Renal cortex interstitium (tissue), 15 donors: ENCODE measurements around the gene UCKL1. TPM values are rescaled to one million over a fixed set of nuclear protein-coding genes. Genes with fewer than 3 reads are reported as not detected.
"Not testable (repeated sequence)": the region's sequence is repeated elsewhere in the genome, so short reads cannot be mapped to it uniquely, and the experiment has no call there.

Experiments used
- DNase-seq, 11 donors: peaks; one replicate each; pipeline ENCODE4 v3.0.0-alpha.2; 2013; ENCODE audit warnings: low read depth in 9 of 11, low spot score in 4 of 11; ENCODE audit errors: extremely low read depth in 1 of 11
- long read RNA-seq, 16 experiments: transcript quantifications; one replicate each; lab custom pipeline, GENCODE V29; 2026
- polyA plus RNA-seq, 3 donors: library from polyadenylated mRNA; unstranded; fragments of 120-200 nt; gene quantifications; one replicate each; pipeline ENCODE4 v1.2.1, GENCODE V29; 2013; ENCODE audit not compliant: insufficient read length in 3 of 3

UCKL1 gene
- 10 to 100 TPM; 40.0 to 77.6 (median 58.7) TPM for polyA plus RNA-seq
- long read RNA-seq, donor 1, result 0 reads
- long read RNA-seq, donor 2, result 0 reads
- long read RNA-seq, donor 3, partial matches to known transcripts, result 0 of 5 reads
- long read RNA-seq, donor 3, other reads (novel, unspliced or antisense), result 5 of 5 reads
- long read RNA-seq, donor 4, partial matches to known transcripts, result 6 of 6 reads
- long read RNA-seq, donor 4, other reads (novel, unspliced or antisense), result 0 of 6 reads
- long read RNA-seq, donor 5, partial matches to known transcripts, result 21 of 27 reads
- long read RNA-seq, donor 5, other reads (novel, unspliced or antisense), result 6 of 27 reads
- long read RNA-seq, donor 6, partial matches to known transcripts, result 14 of 19 reads
- long read RNA-seq, donor 6, other reads (novel, unspliced or antisense), result 5 of 19 reads
- long read RNA-seq, donor 7, partial matches to known transcripts, result 0 of 5 reads
- long read RNA-seq, donor 7, other reads (novel, unspliced or antisense), result 5 of 5 reads
- long read RNA-seq, donor 8, partial matches to known transcripts, result 169 of 273 reads
- long read RNA-seq, donor 8, other reads (novel, unspliced or antisense), result 104 of 273 reads
- long read RNA-seq, donor 9, partial matches to known transcripts, result 0 of 8 reads
- long read RNA-seq, donor 9, other reads (novel, unspliced or antisense), result 8 of 8 reads
- long read RNA-seq, donor 10, partial matches to known transcripts, result 7 of 7 reads
- long read RNA-seq, donor 10, other reads (novel, unspliced or antisense), result 0 of 7 reads
- long read RNA-seq, donor 11, result 0 reads
- long read RNA-seq, donor 12, result 0 reads
- long read RNA-seq, donor 13, partial matches to known transcripts, result 21 of 21 reads
- long read RNA-seq, donor 13, other reads (novel, unspliced or antisense), result 0 of 21 reads
- long read RNA-seq, donor 14, partial matches to known transcripts, result 0 of 6 reads
- long read RNA-seq, donor 14, other reads (novel, unspliced or antisense), result 6 of 6 reads
- long read RNA-seq, donor 15, partial matches to known transcripts, result 0 of 6 reads
- long read RNA-seq, donor 15, other reads (novel, unspliced or antisense), result 5 of 6 reads
- long read RNA-seq, donor 16, partial matches to known transcripts, result 13 of 25 reads
- long read RNA-seq, donor 16, other reads (novel, unspliced or antisense), result 12 of 25 reads

GRCh38 chr20:63955827-63956663 lies at the start of gene UCKL1:
UCKL1 (minus strand) TSS chr20:63956416; CDS start chr20:63956372, 44 bp downstream.
- DNase-seq, result peak in 9 of 11 donors; percentile 73 to 91 (median 84)

- no peak for DNase-seq
These were observed 49.2 kb upstream of the UCKL1 start for GRCh38 chr20:64005394-64005793.

- peak in 1 of 11 donors; percentile 33 for DNase-seq
These were observed 47.9 kb upstream of the UCKL1 start for GRCh38 chr20:64003960-64004725.

GRCh38 chr20:64001607-64002011 lies 45.4 kb upstream of the UCKL1 start:
- DNase-seq, result no peak

GRCh38 chr20:64000906-64001305 lies 44.7 kb upstream of the UCKL1 start:
- no peak for DNase-seq

- no peak for DNase-seq
These were observed 26.7 kb upstream of the UCKL1 start for GRCh38 chr20:63982937-63983336.

- DNase-seq, result peak; percentile 81 to 95 (median 92)
These were observed 24.9 kb upstream of the UCKL1 start, which contains the start of gene PRPF6 for GRCh38 chr20:63980806-63981728. PRPF6 (plus strand) TSS chr20:63981132; CDS start chr20:63981246, 114 bp downstream.

- no peak for DNase-seq
These were observed 24.1 kb upstream of the UCKL1 start for GRCh38 chr20:63980317-63980805.

- DNase-seq, result peak in 1 of 11 donors; percentile 71
These were observed 23.5 kb upstream of the UCKL1 start, which contains the start of gene SAMD10 for GRCh38 chr20:63979557-63980316. SAMD10 (minus strand) TSS chr20:63979642; CDS start chr20:63979467, 175 bp downstream.

- DNase-seq, result no peak
These were observed 23.0 kb upstream of the UCKL1 start for GRCh38 chr20:63979229-63979556.

GRCh38 chr20:63978319-63979228 lies 22.4 kb upstream of the UCKL1 start:
- DNase-seq, result peak in 1 of 11 donors; percentile 44

- DNase-seq, result no peak
These were observed 21.6 kb upstream of the UCKL1 start for GRCh38 chr20:63977739-63978276.

- DNase-seq, result no peak
These were observed 20.9 kb upstream of the UCKL1 start for GRCh38 chr20:63976980-63977738.

GRCh38 chr20:63976511-63976910 lies 20.3 kb upstream of the UCKL1 start:
- DNase-seq, result not testable (repeated sequence)
